Measurements from ENCODE around the gene EXOC4.

The EXOC4 gene

DNA sequence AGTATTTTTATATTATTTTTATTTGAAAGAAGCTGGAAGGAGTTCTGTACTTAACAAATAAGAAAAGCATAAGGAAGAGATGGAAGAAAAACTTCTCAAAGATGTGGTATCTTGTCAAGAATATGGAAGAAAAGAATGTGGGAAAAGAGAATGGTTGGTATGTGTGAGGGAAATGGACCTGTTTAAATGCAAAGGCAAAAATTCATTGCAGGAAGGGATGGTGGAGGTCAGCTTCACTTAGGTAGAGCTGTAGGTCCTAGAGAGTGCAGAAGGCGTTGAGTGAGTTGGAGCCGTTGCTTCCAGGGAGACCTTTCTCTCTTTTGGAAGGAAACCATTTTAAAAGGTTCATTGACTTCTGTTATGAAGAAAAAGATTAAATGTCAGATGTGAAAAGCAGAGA lies 107.3 kb downstream of the EXOC4 start:
- H3K9ac ChIP-seq (ENCODE audit: low read length), result no peak overlapping the region
- H3K27ac ChIP-seq (ENCODE audit: low read depth, low read length), result no peak overlapping the region
- H3K9me3 ChIP-seq (ENCODE audit: control insufficient read depth, insufficient read depth, low read depth, low read length), result no peaks in the 10 kb centered on the region; the same call in 1 of the 2 replicates
- H3K36me3 ChIP-seq (ENCODE audit: control insufficient read depth, insufficient read depth, low read length), result no peaks in the 10 kb centered on the region
- peaks cover 17% of the 10 kb centered on the region for H3K4me1 ChIP-seq (ENCODE audit: control insufficient read depth, insufficient read depth, low read length)
- H3K27me3 ChIP-seq (ENCODE audit: control insufficient read depth, insufficient read depth, low read length), result no peaks in the 10 kb centered on the region
- no peak overlapping the region for H3K4me3 ChIP-seq (ENCODE audit: low read depth, low read length)

DNA sequence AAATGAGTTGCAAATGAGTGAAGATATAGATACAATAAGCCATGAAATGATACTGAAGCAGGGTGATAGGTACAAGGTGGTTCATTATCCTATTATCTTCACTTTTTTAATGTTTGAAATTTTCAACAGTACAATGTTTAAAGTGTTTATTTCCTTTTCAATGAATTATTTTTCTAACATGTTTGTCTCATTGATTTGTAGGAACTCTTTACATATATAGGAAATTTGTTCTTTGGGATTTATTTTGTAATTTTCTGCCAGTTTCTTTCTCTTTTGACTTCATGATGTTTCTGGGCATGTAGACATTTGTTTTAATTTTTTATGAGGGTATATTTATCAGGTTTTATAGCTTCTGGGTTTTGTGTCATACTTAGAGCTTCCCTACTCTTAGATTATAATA lies 108.9 kb downstream of the EXOC4 start:
- H3K36me3 ChIP-seq (ENCODE audit: control insufficient read depth, insufficient read depth, low read length), result no peaks in the 10 kb centered on the region
- no peaks in the 10 kb centered on the region for H3K27me3 ChIP-seq (ENCODE audit: control insufficient read depth, insufficient read depth, low read length)
- H3K4me1 ChIP-seq (ENCODE audit: control insufficient read depth, insufficient read depth, low read length), result peaks cover 14% of the 10 kb centered on the region; the same call in 1 of the 2 replicates
- H3K9me3 ChIP-seq (ENCODE audit: control insufficient read depth, insufficient read depth, low read depth, low read length), result no peaks in the 10 kb centered on the region; the same call in 1 of the 2 replicates
- H3K27ac ChIP-seq (ENCODE audit: low read depth, low read length), result no peak overlapping the region
- H3K9ac ChIP-seq (ENCODE audit: low read length), result no peak overlapping the region
- H3K4me3 ChIP-seq (ENCODE audit: low read depth, low read length), result no peak overlapping the region

DNA sequence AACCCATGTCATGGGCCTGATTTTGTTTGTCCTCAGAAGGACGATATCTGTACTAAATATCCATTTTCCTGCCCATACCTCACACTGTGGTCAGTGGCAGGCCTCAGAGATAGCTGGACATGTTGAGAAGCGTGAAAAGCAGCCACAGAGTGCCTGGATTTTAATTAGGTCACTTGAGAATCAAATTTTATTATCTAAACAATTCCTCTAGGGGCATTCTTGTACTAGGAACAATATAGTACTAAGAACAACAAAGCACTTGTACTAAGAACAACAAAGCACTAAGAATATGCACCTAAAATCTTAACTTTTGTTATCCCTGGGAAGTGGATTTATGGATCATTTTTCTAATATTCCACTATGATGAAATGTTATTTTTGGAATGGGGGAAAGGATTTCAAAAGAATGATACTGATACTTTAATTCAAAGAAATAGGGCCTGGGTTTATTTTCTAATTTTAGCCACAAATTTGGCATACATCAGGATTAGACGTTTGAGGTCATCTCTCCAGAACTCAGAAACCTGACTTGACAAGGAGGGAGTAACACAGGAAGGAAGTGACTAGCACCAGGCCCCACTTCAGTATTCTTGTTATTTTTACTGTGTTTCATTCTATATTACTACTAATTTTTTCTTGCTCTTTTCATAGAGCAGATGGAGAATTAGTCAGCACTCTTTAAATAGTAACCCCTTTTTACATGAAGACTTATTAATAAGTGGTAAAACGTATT lies 112.2 kb downstream of the EXOC4 start:
- Histone ChIP-seq H3K27ac (ENCODE audit: low read depth, low read length) (no peak overlapping the region), H3K9ac (ENCODE audit: low read length) (no peak overlapping the region), H3K4me3 (ENCODE audit: low read depth, low read length) (no peak overlapping the region), H3K27me3 (ENCODE audit: control insufficient read depth, insufficient read depth, low read length) (no peaks in the 10 kb centered on the region), H3K4me1 (ENCODE audit: control insufficient read depth, insufficient read depth, low read length) (peaks cover 9% of the 10 kb centered on the region), H3K36me3 (ENCODE audit: control insufficient read depth, insufficient read depth, low read length) (no peaks in the 10 kb centered on the region), H3K9me3 (ENCODE audit: control insufficient read depth, insufficient read depth, low read depth, low read length) (no peaks in the 10 kb centered on the region; the same call in 1 of the 2 replicates)

DNA sequence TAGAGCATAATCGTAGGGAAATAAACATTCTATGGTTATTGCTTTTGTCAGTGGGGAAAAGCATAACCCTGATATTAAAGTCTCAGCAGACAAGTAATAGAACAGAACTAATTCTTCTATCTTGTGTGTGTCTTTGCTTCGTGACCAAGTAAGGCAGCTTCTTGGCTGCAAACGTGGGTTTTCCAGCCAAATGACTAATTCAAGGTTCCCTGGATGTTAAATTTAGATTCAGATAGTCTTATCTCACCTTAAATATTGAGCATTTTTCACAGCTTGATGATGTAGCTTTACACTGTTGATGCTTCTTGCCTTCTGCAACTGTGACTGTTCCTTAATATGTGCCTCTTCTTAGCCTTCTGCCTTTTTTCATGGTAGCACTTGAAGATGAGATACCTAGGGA lies 113.0 kb downstream of the EXOC4 start:
- Histone ChIP-seq H3K36me3 (ENCODE audit: control insufficient read depth, insufficient read depth, low read length) (no peaks in the 10 kb centered on the region), H3K4me3 (ENCODE audit: low read depth, low read length) (no peak overlapping the region), H3K4me1 (ENCODE audit: control insufficient read depth, insufficient read depth, low read length) (peaks cover 11% of the 10 kb centered on the region), H3K9me3 (ENCODE audit: control insufficient read depth, insufficient read depth, low read depth, low read length) (no peaks in the 10 kb centered on the region; the same call in 1 of the 2 replicates), H3K27ac (ENCODE audit: low read depth, low read length) (no peak overlapping the region), H3K9ac (ENCODE audit: low read length) (no peak overlapping the region), H3K27me3 (ENCODE audit: control insufficient read depth, insufficient read depth, low read length) (no peaks in the 10 kb centered on the region)

DNA sequence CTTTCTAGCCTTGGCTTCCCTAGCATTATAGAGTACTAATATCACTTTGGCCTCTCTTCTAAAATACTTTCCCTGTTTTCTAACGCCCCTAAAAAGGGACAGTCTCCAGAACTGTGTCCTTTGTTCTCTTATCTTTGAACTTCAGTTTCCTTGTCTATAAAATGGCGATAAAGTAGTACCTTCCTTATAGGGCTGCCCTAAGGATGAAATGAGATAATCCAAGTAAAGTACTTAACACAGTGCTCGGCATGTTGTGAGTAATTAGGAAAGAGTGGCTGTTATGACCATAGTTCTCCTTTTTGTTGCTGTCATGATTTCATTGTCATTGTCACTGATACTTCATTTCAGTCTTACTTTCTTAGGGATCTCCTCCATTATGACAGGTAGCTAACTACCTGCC lies 114.7 kb downstream of the EXOC4 start:
- Histone ChIP-seq H3K27ac (ENCODE audit: low read depth, low read length) (no peak overlapping the region), H3K4me3 (ENCODE audit: low read depth, low read length) (no peak overlapping the region), H3K9ac (ENCODE audit: low read length) (no peak overlapping the region), H3K4me1 (ENCODE audit: control insufficient read depth, insufficient read depth, low read length) (peaks cover 11% of the 10 kb centered on the region), H3K27me3 (ENCODE audit: control insufficient read depth, insufficient read depth, low read length) (no peaks in the 10 kb centered on the region), H3K9me3 (ENCODE audit: control insufficient read depth, insufficient read depth, low read depth, low read length) (no peaks in the 10 kb centered on the region), H3K36me3 (ENCODE audit: control insufficient read depth, insufficient read depth, low read length) (no peaks in the 10 kb centered on the region)

DNA sequence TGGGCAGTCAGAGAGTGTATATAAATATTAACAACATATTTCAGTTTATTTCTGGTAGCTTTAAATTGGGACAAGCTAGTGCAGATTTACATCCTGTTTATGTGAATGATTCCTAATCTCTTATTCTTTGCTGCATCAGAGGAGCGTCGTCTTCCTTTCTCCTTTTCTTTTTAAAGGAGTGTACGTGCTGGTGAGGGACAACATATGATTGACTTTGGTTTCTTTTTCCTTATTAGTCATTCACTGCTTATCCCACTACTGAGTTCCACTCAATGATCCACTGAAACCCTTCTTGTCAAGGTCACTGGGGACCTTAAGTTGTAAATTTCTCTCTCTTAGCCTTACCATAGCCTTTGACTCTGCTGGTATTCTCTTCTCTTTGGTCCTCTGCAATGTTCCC lies 116.3 kb downstream of the EXOC4 start:
- no peaks in the 10 kb centered on the region for H3K27me3 ChIP-seq (ENCODE audit: control insufficient read depth, insufficient read depth, low read length)
- H3K27ac ChIP-seq (ENCODE audit: low read depth, low read length), result no peak overlapping the region
- H3K4me3 ChIP-seq (ENCODE audit: low read depth, low read length), result no peak overlapping the region
- H3K9me3 ChIP-seq (ENCODE audit: control insufficient read depth, insufficient read depth, low read depth, low read length), result no peaks in the 10 kb centered on the region
- H3K36me3 ChIP-seq (ENCODE audit: control insufficient read depth, insufficient read depth, low read length), result no peaks in the 10 kb centered on the region
- H3K9ac ChIP-seq (ENCODE audit: low read length), result no peak overlapping the region
- H3K4me1 ChIP-seq (ENCODE audit: control insufficient read depth, insufficient read depth, low read length), result peaks cover 11% of the 10 kb centered on the region

DNA sequence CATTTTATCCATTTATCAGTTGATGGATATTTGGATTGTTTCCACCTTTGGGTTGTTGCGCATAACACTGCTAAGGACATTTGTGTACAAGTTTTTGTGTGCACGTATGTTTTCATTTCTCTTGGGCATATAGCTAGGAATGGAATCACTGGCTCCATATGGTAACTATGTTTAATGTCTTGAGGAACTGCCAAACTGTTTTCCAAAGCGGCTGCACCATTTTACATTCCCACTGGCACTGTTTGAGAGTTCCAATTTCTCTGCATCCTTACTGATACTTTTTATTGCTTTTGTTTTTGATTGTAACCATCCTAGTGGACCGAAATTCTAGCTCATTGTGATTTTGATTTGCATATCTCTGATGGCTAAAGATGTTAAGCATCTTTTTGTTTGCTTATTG lies 118.7 kb downstream of the EXOC4 start:
- Histone ChIP-seq H3K4me1 (ENCODE audit: control insufficient read depth, insufficient read depth, low read length) (peaks cover 11% of the 10 kb centered on the region), H3K4me3 (ENCODE audit: low read depth, low read length) (no peak overlapping the region), H3K9me3 (ENCODE audit: control insufficient read depth, insufficient read depth, low read depth, low read length) (no peaks in the 10 kb centered on the region), H3K9ac (ENCODE audit: low read length) (no peak overlapping the region), H3K36me3 (ENCODE audit: control insufficient read depth, insufficient read depth, low read length) (peaks cover 4% of the 10 kb centered on the region), H3K27ac (ENCODE audit: low read depth, low read length) (no peak overlapping the region), H3K27me3 (ENCODE audit: control insufficient read depth, insufficient read depth, low read length) (no peaks in the 10 kb centered on the region)

DNA sequence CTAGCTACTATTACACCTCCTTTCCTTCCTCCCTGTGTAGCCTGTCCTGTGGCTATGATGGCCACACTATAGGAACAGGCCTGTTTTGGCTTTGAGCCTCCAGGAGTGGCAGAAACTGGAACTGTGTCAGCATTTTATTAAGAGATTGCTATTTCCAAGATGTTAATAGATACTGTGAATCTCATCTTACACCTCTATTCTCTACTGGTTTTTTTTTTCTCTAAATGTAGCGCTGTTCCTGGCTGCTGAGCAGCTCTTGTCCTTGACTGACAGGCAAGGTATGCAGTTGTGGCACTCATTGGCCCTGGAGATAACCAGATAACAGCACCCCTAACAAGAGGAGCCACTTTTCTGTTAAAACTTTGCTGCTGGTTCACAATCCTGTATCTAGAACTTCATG lies 119.5 kb downstream of the EXOC4 start:
- Histone ChIP-seq H3K9ac (ENCODE audit: low read length) (no peak overlapping the region), H3K4me3 (ENCODE audit: low read depth, low read length) (no peak overlapping the region), H3K27me3 (ENCODE audit: control insufficient read depth, insufficient read depth, low read length) (no peaks in the 10 kb centered on the region), H3K9me3 (ENCODE audit: control insufficient read depth, insufficient read depth, low read depth, low read length) (no peaks in the 10 kb centered on the region), H3K36me3 (ENCODE audit: control insufficient read depth, insufficient read depth, low read length) (peaks cover 4% of the 10 kb centered on the region), H3K27ac (ENCODE audit: low read depth, low read length) (no peak overlapping the region), H3K4me1 (ENCODE audit: control insufficient read depth, insufficient read depth, low read length) (peaks cover 11% of the 10 kb centered on the region)

DNA sequence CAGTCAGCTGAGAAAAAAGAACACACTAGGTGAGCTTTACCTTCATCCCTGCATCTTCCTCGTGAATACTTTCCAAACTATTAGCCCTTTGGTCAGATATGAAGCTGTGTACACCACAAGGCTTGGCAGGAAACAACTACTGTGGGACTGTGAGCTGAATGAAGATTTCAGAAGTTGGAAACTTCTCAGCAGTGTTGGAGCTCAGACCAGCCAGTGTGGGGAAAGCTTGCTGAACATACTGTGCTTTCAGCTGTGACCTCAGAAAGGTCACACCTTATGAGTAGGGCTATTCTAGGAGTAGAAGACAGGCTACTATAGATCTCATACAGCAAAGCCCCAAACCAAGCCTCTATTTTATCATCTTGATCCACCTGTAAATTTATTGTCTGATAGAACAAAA lies 123.6 kb downstream of the EXOC4 start:
- H3K4me3 ChIP-seq (ENCODE audit: low read depth, low read length), result no peak overlapping the region
- H3K4me1 ChIP-seq (ENCODE audit: control insufficient read depth, insufficient read depth, low read length), result no peaks in the 10 kb centered on the region
- no peaks in the 10 kb centered on the region for H3K27me3 ChIP-seq (ENCODE audit: control insufficient read depth, insufficient read depth, low read length)
- no peaks in the 10 kb centered on the region for H3K9me3 ChIP-seq (ENCODE audit: control insufficient read depth, insufficient read depth, low read depth, low read length)
- H3K9ac ChIP-seq (ENCODE audit: low read length), result no peak overlapping the region
- H3K27ac ChIP-seq (ENCODE audit: low read depth, low read length), result no peak overlapping the region
- peaks cover 4% of the 10 kb centered on the region for H3K36me3 ChIP-seq (ENCODE audit: control insufficient read depth, insufficient read depth, low read length)

DNA sequence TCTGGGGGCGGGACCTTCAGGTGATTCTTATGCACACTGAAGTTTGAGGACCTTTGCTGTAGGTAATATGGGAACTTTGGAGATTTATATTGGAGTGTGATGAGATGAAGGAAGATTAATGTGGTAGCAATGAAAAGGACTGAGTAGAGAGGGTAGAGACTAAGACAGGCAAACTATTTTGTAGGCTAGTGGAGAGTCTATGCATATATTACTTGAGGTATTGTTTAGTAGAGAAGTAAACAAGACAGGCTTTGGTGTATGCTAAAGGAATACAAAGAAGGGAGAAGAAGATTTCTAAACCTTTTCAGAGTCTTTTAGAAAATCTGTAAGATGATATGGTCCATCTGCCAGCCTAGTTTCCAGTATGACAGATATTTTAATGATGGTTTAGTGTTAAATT lies 129.1 kb downstream of the EXOC4 start:
- Histone ChIP-seq H3K27me3 (ENCODE audit: control insufficient read depth, insufficient read depth, low read length) (no peaks in the 10 kb centered on the region), H3K27ac (ENCODE audit: low read depth, low read length) (no peak overlapping the region), H3K9ac (ENCODE audit: low read length) (no peak overlapping the region), H3K4me1 (ENCODE audit: control insufficient read depth, insufficient read depth, low read length) (peaks cover 16% of the 10 kb centered on the region), H3K9me3 (ENCODE audit: control insufficient read depth, insufficient read depth, low read depth, low read length) (no peaks in the 10 kb centered on the region), H3K4me3 (ENCODE audit: low read depth, low read length) (no peak overlapping the region), H3K36me3 (ENCODE audit: control insufficient read depth, insufficient read depth, low read length) (no peaks in the 10 kb centered on the region)

DNA sequence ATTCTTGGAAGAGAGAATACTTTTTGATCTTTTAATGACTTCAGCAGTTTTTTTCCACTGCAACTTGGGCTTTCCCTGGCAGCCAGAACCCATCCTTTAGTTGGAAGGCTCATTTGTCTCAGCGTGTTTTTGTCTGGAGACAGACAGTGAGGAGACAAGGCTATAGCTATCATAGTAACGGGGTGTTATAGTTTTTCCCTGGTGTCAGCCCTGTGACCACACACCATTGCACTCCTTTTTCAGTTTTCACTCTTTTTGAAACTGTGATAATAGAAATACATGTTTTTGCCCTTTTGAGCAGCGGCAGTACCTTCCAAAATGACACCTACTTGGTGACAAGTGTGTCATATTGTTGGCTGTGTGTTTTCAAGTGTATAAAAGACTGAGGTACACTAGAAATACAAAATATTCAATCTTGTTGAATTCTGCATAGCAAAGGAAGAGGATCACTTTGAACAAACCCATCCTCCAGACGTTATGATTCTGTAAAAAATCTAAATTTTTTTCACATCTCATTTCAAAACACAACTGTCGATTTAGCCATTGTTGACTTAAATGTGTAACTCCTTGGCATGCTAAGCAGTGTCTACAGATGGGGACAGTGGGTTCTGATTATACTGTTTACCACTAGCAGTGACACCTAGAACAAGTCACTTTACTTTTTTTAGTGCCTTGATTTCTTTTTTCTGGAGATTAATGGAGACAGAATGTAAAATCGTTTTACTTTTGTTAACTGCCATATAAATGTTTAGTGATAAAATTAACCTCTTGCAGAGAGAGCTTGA lies 130.1 kb downstream of the EXOC4 start:
- no peak overlapping the region for H3K9ac ChIP-seq (ENCODE audit: low read length)
- H3K4me3 ChIP-seq (ENCODE audit: low read depth, low read length), result no peak overlapping the region
- no peak overlapping the region for H3K27ac ChIP-seq (ENCODE audit: low read depth, low read length)
- H3K4me1 ChIP-seq (ENCODE audit: control insufficient read depth, insufficient read depth, low read length), result peaks cover 17% of the 10 kb centered on the region
- no peaks in the 10 kb centered on the region for H3K36me3 ChIP-seq (ENCODE audit: control insufficient read depth, insufficient read depth, low read length)
- H3K9me3 ChIP-seq (ENCODE audit: control insufficient read depth, insufficient read depth, low read depth, low read length), result no peaks in the 10 kb centered on the region
- no peaks in the 10 kb centered on the region for H3K27me3 ChIP-seq (ENCODE audit: control insufficient read depth, insufficient read depth, low read length)

Data from HUES6 (cell line).